ENCODE measurements around the gene AFF1.

- TF ChIP-seq CTCF (conservative IDR thresholded peaks at IDR 0.05 in 1 of 2, IDR thresholded peaks at IDR 0.05 in 1 of 2; ENCODE audit: extremely low read depth in 1 of 2, insufficient read depth in 1 of 2, low read depth in 1 of 2, low read length in 2 of 2) (no peak), EZH2 (IDR thresholded peaks at IDR 0.05; ENCODE audit: borderline replicate concordance, low read length) (no peak)
These were observed 13.1 kb upstream of the AFF1 start for GRCh38 chr4:86921608-86922252.

All from mammary epithelial cell (primary cell).